Prostate gland (tissue), 2 donors: Measurements from ENCODE around the gene IDUA.

Experiments
- CTCF ChIP-seq, 4 experiments: fragments of 200-600 bp in 2 of 4; fragments of 450-650 bp in 2 of 4; sonication (generic) in 2 of 4; IDR thresholded peaks; 1 replicate in 3 of 4; 2 replicates in 1 of 4; pipeline ENCODE4 v1.5.1; 2016 to 2019; ENCODE audit warnings: antibody characterized with exemption in 4 of 4, mild to moderate bottlenecking in 2 of 4, moderate library complexity in 2 of 4
- POLR2AphosphoS5 ChIP-seq: sonication (generic); formaldehyde crosslinking; IDR thresholded peaks from one replicate; pipeline ENCODE4 v1.6.1; 2017; ENCODE audit warnings: antibody characterized with exemption

GRCh38 chr4:1013225-1014073 is 26.6 kb downstream of the IDUA start:
- TF ChIP-seq CTCF (IDR thresholded peaks at IDR 0.05) (no peak), POLR2AphosphoS5 (no peak)
